Esophagus muscularis mucosa (tissue), 4 donors: ENCODE data around the gene RBPJ.

Source experiments
- EP300 ChIP-seq: sonication (generic); formaldehyde crosslinking; IDR thresholded peaks from one replicate; pipeline ENCODE4 v1.6.1; 2017; ENCODE audit warnings: antibody characterized with exemption
- POLR2A ChIP-seq: fragments of 450-650 bp; IDR thresholded peaks from one replicate; pipeline ENCODE4 v1.6.1; 2017; ENCODE audit warnings: antibody characterized with exemption, moderate library complexity, mild to moderate bottlenecking, low read depth
- POLR2AphosphoS5 ChIP-seq, 2 donors: sonication (generic); formaldehyde crosslinking; IDR thresholded peaks; one replicate each; pipeline ENCODE4 v1.6.1; 2017; ENCODE audit warnings: antibody characterized with exemption in 2 of 2
- TF ChIP-seq, protein P1 (sequence below), 3 experiments: fragments of 200-600 bp in 2 of 3; fragments of 450-650 bp in 1 of 3; sonication (generic) in 2 of 3; IDR thresholded peaks; one replicate each; pipeline ENCODE4 v1.5.1; 2017 to 2019; ENCODE audit warnings: antibody characterized with exemption in 3 of 3, mild to moderate bottlenecking in 2 of 3, moderate library complexity in 1 of 3

DNA sequence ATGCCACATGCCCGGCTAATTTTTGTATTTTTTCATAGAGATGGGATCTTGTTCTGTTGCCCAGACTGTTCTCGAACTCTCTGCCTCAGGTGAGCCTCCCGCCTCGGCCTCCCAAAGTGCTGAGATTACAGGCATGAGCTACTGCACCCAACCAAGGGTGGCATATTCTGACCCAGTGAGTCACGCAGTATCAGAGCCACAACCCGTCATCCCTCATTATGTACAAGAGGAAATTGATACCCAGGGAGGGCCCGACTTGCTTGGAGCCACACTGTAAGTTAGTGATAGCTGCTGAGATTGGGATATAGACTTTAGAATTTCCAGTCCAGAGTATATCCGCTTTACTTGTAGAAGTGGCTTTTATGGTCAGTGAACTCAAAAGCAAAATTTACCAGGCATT lies 154.9 kb downstream of the RBPJ start:
- TF ChIP-seq, protein P1, sequence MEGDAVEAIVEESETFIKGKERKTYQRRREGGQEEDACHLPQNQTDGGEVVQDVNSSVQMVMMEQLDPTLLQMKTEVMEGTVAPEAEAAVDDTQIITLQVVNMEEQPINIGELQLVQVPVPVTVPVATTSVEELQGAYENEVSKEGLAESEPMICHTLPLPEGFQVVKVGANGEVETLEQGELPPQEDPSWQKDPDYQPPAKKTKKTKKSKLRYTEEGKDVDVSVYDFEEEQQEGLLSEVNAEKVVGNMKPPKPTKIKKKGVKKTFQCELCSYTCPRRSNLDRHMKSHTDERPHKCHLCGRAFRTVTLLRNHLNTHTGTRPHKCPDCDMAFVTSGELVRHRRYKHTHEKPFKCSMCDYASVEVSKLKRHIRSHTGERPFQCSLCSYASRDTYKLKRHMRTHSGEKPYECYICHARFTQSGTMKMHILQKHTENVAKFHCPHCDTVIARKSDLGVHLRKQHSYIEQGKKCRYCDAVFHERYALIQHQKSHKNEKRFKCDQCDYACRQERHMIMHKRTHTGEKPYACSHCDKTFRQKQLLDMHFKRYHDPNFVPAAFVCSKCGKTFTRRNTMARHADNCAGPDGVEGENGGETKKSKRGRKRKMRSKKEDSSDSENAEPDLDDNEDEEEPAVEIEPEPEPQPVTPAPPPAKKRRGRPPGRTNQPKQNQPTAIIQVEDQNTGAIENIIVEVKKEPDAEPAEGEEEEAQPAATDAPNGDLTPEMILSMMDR (IDR thresholded peaks at IDR 0.05): no peak
- TF ChIP-seq POLR2AphosphoS5 (IDR thresholded peaks at IDR 0.05) (no peak), EP300 (no peak), POLR2A (no peak)
